ENCODE results near the gene TFAP2A.

Gene TFAP2A

DNA sequence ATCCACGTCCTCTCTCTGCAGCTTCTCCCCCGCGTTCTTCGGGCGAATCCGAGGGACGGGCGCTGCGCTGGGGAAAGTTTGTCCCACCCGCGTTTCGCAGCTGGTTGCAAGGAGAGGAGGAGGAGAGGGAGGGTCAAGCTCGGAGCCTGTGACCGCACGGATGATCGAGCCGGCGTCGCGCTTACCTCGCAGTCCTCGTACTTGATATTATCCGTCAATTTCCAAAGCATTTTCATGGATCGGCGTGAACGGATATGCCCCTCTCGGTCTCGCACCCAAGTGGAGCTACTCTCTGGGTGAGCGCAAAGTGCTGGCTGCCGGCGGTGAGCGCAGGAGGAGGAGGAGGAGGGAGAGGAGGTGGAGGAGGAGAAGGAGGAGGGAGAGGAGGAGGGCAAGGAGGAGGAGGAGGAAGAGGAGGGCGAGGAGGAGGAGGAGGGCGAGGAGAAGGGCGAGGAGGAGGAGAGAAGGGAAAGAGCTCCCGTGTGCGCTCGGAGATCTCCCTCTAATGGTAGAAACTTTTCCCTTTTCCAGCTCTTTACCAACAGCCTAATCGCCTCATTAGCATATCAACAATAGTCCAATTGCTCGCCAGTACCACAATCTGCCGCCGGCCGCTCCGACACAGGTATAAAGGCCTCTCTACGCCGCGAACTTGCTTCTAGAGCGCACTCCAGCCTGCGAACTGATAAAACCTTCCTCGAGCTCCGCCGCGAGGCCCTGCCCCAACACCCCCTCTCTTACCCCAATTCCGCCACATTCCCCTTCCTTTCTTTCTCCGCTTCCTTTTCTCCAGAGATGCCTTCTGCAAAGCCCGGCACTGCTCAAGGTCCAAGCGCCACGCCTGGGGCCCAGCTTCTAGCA lies at the start of gene TFAP2A:
Gene TFAP2A, minus strand, starts transcription at position 319 of the 861 bp plus-strand sequence. Its CDS starts 83 bp downstream, at position 236.
- DNase-seq, result no peak

DNA sequence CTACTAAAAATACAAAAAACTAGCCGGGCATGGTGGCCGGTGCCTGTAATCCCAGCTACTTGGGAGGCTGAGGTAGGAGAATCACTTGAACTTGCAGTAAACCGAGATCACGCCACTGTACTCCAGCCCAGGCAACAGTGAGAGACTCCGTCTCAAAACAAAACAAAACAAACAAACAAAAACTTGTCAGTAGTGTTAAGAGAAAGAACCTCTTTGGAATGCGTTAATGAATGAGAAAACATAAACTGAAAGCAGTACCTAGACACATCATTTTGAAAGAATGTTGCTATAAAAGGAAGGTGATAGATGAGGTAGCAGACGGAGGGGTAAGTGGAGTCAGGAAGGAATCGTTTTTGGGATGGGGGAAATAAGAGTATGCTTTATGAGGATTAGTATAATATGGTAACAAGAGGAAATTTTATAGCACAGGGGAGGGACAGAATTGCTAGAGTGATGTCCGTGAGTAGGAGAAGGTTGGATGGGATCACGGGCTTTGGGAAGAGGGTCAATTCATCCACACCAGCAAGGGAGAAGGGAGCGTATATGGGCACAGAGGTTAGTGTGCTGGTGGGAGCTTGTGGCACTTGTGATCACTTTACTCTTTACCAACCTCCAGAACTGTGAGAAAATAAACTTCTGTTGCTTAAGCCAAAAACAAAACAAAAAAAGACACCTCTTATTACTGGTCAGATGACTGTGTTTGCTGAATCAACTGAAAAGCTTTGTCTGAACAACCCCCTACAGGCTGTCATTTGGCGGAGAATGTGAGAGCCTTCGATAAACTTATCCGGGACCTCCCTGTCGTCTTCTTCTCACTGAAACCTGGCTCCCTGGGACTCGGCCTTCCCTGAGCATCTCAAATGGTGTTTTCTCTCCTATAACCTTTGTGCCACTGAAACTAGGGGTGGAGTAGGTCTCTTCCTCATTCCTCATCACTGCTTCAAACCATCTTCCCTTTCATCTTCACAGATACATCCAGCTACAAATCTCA lies 48.9 kb upstream of the TFAP2A start:
- no peak for DNase-seq

DNA sequence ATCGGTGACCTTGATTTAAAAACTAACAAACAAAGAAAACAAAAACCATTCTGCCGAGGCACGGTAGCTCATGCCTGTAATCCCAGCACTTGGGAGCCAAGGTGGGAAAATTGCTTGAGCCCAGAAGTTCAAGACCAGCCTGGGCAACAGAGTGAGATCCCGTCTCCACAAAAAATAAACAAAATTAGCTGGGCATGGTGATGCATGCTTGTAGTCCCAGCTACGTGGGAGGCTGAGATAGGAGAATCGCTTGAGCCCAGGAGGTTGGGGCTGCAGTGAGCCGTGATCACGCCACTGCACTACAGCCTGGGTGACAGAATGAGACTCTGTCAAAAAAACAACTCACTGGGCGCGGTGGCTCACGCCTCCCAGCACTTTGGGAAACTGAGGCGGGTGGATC lies 48.2 kb upstream of the TFAP2A start:
- DNase-seq, result no peak

DNA sequence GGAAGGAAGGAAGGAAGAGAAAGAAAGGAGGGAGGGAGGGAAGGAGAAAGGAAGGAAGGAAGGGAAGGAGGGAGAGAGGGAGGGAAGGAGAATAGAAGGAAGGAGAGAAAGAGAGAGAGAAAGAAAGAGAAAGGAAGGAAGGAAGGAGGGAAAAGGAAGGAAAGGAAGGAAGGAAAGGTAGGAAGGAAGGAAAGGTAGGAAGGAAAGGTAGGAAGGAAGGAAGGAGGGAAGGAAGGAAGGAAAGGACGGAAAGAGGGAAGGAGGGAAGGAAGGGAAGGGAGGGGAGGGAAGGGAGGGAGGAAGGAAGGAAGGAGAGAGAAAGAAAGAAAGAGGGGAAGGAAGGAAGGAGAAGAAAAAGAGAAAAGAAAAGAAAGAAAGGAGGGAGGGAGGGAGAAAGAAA lies 47.0 kb upstream of the TFAP2A start:
- DNase-seq, result no peak

DNA sequence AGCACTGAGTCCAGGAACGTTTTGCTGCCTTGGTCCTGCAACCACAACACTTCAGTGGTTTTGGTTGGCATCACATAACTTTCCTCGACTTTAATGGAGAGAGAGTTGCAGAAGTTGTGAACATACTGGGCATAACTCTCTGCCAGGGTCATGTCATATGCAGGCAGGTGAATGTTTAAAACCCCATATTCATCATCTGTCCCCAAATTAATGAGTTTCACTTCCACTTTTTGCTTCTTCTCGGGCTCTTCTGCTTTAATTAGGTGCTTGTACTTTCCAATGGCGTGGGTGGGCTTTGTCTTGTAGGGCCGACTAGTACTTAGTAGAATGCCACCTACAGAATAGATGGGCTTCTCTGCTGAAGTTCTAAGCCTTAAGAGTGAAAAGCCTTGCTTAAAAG lies 45.2 kb upstream of the TFAP2A start:
- no peak for DNase-seq

DNA sequence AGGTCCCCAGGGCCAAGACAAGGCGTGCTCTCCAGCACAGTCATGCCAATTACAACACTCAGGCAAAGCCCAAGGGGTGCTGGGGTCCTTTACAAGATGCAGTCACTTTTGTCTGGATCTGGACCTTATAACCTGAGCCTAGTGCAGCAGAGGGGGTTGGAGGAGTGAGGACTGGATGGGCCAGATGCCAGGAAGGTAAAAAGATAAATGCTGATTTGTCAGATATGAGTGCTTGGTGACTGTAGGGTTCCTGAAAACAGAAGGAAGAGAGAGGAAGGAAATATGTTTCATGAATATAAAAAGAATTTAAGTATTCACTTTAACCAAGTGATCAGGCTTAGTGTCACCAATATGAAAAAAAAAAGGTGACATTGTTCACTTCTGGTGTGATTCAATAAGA lies 43.4 kb upstream of the TFAP2A start:
- no peak for DNase-seq

DNA sequence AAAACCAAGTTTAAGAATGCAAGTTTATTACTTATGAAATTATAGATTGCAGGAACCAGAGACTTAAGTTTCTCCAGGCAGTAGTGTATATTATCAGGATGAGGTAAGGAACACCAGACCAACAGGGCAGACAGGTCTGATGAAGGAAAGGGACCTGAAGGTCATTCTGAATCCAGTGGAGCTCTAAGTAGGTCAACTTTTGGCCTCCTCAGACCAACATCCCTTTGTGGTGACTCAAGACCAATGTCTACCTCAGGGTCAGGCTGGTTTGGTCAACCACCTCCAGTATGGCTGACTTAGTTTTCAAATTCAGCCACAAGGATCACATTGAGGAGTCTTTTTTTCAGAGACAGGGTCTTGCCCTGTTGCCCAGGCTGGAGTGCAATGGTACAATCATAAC lies 38.7 kb upstream of the TFAP2A start:
- no peak for DNase-seq

DNA sequence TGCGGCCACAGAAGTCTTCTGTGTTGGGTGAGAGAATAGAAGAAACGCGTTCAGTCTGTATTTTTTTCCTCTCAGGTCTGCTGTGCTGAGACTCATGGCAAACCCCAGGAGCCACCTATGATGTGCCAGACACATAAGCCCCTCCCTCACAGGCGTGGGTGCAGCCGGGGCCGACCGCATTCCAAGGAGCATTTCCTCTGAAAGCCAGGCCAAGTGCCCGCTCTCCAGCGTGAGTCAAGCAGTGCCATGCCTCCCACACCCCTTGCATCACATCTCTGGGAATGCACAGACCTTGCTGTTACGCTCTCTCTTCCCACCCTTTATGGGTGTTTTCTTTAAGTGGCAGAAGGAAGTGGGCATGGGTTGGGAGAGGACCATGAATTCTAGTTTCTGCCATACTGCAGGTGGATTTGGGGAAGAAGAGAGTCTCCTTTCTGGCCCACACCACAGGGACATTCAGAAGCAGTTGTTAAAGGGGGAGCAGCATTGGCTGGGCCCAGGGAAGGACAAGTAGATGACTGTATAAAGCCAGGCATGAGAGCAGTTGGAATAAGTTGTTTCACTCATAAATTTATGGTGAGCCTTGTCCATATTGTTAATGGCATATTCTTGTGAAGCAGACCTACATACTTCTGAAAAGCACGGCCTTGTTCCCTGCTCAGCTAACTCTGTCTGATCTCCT lies 37.1 kb upstream of the TFAP2A start:
- no peak for DNase-seq

DNA sequence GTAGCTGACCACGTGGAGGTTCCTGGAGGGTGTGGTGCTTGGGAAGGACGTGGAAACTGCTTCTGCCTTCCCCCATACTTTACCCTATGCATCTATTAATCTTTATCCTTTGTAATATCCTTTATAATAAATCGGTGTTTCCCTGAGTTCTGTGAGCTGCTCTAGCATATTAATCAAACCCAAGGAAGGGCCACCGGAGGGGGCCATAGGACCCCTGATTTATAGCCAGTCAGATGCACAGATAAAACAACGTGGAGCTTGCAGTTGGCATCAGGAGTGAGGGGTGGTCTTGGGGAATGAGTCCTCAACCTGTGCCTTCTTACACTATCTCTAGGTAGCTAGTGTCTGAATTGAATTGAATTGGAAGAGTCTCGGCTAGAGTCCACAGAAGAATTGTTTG lies 36.5 kb upstream of the TFAP2A start:
- DNase-seq, result no peak

DNA sequence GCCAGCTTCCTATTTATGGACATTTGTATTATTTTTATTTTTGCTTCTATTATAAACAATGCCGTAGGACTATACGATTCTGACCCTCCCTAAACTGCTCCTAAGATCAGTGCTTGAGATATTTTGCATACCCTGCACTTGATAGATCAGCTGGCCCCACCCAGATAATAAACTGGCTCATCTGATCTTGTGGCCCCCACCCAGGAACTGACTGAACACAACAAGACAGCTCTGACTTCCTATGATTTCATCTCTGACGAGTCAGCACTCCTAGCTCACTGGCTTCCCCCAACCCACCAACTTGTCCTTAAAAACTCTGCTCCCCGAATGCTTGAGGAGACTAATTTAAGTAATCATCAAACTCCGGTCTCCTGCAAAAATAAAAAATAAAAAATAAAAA lies 34.9 kb upstream of the TFAP2A start:
- DNase-seq, result no peak

DNA sequence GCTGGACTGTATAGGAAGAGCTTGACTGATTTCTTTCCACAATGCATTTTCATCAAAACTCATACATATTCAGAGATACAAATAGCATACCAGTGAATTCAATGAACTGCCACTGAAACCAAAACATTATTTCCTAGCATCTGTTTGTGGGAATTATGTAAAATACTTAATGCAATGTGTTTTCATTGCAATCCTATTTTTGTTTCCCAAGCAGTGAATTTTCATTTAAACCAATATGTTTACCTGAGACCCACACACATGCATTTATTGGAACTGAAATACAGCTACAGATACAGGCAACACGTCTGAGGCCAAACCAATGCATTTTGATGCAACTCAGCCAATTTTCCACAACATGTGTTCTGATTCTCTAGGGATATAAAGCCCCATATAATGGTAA lies 33.2 kb upstream of the TFAP2A start:
- no peak for DNase-seq

DNA sequence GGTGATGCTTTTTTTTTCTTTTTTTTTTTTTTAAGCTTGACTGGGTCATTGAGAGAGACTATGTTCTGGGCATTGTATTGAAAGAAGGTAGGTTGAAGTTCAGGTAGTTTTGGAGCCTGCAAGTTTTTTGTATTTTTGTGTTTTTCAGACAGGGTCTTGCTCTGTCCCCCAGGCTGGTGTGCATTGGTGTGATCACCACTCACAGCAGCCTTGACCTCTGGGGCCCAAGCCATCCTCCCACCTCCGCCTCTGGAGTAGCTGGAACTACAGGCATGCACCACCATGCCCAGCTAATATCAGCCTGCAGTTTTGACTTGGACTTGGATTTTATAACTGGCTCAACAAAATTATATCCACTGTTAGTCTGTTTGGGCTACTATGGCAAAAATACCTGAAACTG lies 31.7 kb upstream of the TFAP2A start:
- DNase-seq, result no peak

DNA sequence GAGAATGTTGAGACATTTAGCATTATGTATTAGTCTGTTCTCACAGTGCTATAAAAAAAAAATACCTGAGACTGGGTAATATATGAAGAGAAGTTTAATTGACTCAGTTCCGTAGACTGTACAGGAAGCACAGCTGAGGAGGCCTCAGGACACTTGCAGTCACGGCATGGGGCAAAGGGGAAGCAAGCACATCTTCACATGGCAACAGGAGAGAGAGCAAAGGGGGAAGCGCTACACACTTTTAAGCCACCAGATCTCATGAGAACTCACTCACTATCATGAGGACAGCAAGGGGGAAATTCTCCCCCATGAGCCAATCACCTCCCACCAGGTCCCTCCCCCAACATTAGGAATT lies 26.8 kb upstream of the TFAP2A start:
- no peak for DNase-seq

DNA sequence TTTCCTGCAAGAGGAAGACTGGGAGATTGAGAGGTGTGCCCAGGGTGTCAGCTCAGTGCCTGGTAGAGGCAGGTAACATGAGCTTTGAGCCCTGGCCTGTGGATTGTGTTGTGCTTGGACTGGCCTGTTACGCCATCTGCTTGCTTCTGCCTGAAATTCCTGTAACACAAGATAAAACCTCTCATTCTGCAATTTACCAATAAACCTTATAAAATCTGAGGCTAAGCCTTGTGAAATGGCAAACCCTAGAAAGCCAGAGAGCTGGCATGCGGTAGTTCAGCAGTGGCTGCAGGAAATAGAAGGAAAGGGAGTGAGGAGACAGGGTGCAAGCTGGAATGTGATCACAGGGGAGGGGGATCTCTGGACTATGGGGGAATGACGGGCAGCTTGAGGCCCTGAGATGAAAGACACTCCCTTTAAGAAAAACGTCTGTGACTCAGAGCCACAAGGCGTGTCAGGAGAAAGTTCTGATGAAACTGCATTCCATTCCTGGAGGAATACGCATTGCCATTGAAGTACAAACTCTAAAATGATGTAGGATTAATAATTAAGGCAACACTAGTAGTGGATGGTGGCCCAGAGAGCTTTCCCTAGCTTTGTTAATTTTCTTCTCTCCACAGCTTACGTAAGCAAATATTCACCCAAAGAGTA lies 26.3 kb upstream of the TFAP2A start:
- DNase-seq, result no peak

DNA sequence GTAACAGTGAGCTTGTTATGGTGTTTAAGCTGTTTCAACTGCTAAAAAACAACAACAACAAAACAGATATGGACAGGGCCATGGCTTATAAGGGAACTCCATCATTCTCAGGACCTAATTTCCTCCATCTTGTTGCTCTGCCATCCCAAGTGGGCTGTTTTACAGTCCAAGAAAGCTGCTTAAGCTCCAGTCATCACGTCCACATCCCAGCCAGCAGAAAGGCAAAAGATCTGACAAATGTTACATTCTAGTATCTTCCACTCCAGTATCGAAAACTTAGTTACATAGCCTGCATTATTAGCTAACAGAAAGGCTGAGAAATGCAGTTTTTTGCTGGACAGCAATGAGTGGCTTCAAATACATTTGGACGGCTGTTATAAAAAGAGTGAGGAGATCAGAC lies 23.0 kb upstream of the TFAP2A start:
- DNase-seq, result no peak

DNA sequence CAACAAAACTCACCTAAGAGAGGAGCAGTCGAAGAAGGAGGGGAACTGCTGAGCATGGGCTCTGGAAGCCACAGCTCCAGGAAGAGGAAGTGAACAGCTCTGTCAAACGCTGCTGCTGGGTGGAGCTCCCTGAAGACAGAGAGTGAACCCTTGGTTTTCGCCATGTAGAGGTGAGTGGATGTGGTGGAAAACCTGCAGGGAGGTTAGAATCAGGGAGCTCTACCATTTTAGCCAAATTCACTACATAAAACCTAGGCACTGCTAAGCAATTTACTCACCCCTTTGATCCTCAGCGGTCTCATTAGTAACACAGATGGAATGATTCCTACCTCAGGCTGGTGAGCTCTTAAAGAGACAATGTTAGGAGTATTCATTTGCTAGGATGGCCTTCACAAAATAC lies 19.4 kb upstream of the TFAP2A start:
- DNase-seq, result no peak

DNA sequence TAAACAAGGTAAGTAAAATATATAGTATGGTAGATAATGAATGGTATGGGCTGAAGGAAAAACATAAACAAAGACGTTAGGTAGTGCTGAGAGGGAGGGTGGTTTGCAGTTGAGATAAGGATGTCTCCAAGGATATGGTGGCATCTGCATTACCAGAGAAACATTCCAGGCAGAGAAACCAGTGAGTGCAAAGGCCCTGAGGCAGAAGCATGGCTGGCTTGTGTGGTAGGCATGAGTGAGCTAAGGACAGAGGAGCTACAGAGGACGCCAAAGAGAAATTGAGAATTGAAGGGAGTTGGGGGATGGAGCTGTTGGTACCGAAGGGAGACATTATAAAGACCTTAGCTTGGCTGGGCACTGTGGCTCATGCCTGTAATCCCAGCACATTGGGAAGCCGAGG lies 18.4 kb upstream of the TFAP2A start:
- DNase-seq, result no peak

DNA sequence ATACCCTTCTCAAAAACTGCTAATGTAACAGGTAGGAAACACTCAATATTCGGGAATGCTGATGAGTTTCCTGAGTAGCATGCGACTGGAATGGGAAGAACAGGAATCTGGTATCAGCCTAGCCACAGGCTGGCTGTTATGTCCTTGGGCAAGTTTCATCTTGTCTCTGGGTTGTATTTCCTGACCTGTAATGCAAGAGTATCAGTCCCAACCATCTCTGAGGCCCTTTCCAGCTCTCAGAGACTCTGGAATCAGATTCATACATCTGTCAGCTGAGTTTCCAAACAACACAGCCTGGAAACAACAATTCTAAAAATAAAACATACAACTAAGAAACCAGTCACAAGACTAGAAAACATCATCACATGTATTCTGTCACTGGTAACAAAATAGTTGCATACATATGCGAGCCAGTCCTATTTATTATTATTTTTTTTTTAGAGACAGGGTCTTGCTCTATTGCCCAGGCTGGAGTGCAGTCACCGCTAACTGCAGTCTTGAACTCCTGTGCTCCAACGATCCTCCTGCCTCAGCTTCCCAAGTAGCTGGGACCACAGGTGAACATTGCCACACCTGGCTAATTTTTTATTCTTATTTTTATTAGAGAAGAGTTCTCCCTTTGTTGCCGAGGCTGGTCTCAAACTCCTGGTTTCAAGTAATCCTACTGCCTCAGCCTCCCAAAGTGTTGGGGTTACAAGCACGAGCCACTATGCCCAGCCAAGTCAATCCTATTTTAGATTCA lies 16.7 kb upstream of the TFAP2A start:
- DNase-seq, result no peak

DNA sequence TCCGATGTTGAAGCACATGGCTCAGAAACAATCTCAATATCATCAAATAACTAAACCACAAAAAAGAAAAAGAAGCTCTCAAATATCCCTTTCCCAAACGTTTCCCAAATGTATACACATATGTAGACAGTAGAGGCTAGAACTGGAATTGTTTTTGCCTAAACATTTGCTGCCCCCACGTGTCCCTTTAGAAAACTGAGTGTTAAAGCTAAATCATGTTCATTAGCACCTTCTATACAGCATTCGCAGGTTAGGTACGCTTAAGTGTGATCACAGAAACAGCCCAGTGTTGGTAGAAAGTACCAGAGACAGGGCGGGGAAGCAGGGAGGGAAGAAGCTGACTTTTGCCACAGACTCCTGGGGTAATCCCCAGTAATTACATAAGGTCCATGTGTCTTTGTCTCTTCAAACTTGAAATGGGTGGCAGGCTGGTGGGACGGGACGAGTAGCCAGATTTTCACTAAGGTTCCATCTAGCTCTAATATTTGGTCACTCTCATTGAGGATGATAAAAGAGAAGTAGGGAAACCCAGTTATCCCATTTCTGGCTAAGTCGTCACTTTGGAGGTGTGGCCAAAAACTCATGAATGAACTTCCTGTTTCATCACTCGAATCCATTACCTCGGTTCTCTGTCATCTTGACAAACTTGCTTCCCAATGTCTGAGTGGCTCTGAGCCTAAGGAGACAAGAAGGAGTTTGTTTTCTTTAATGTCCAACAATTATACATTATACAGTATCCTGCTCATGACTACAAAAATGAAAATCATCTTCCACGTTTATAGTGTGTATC lies 15.0 kb upstream of the TFAP2A start:
- no peak for DNase-seq

DNA sequence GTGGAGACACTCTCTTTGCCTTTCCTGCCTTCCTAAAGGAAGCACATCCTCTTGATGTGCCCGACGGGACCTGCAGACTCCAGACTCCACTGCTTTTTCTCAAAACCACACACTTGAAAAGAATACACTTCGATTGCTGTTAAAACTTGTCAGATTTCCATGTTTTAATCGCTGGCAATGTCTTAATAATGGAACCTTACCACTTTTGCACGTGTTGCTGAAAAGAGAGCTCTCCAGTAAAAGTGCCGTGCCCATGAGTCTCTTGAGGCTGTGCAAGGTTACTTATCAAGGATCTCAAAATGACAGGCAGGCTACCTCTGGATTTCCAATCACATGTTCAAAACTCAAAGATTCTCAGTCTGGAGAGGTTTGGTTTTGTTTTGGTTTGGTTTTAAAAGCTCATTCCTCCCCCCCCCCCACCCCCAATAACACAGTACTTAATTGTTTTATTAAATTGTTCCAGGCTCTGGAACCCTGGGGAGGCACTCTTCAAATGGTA lies 12.0 kb upstream of the TFAP2A start:
- no peak for DNase-seq

All from activated T-cell treated with anti-CD3 and anti-CD28 coated beads, Interleukin-2, amount 50 U/mL, for 48 hours (primary cell).